GM18508 (cell line): ENCODE measurements around the gene PES1.
"Not testable (repeated sequence)": the region's sequence is repeated elsewhere in the genome, so short reads cannot be mapped to it uniquely, and the experiment has no call there.

ENCODE experiments used
- ATAC-seq: cut with Tn5 transposase; IDR thresholded peaks from one replicate; pipeline ENCODE4 v1.9.1; 2021; ENCODE audit warnings: moderate number of reproducible peaks; ENCODE audit not compliant: insufficient read depth, unreplicated experiment

Gene PES1

GRCh38 chr22:30591588-30592359 is at the start of gene PES1:
Gene PES1 (minus strand): TSS chr22:30591910. CDS start chr22:30591833, 77 bp downstream.
- ATAC-seq = peak; percentile 85

- no peak for ATAC-seq
Measured at GRCh38 chr22:30640839-30641430, 49.2 kb upstream of the PES1 start.

GRCh38 chr22:30640361-30640760 is 48.7 kb upstream of the PES1 start:
- no peak for ATAC-seq

GRCh38 chr22:30637701-30638114 is 46.0 kb upstream of the PES1 start:
- ATAC-seq = no peak

- ATAC-seq = no peak
Measured at GRCh38 chr22:30636226-30637077, 44.7 kb upstream of the PES1 start.

- ATAC-seq = peak; percentile 17
Measured at GRCh38 chr22:30635273-30636225, 43.8 kb upstream of the PES1 start, which contains the start of gene SLC35E4. Gene SLC35E4 (plus strand): TSS chr22:30635781. CDS start chr22:30636451, 670 bp downstream.

- peak; percentile 55 for ATAC-seq
Measured at GRCh38 chr22:30634471-30635233, 42.9 kb upstream of the PES1 start.

- ATAC-seq = not testable (repeated sequence)
Measured at GRCh38 chr22:30631469-30631868, 39.8 kb upstream of the PES1 start.

- ATAC-seq = no peak
Measured at GRCh38 chr22:30628491-30628890, 36.8 kb upstream of the PES1 start.

GRCh38 chr22:30627471-30627870 is 35.8 kb upstream of the PES1 start:
- ATAC-seq = no peak

GRCh38 chr22:30626413-30626812 is 34.7 kb upstream of the PES1 start:
- ATAC-seq = no peak

- ATAC-seq = not testable (repeated sequence)
Measured at GRCh38 chr22:30619909-30620308, 28.2 kb upstream of the PES1 start.

- ATAC-seq = no peak
Measured at GRCh38 chr22:30617819-30618218, 26.1 kb upstream of the PES1 start.

GRCh38 chr22:30615543-30615954 is 23.8 kb upstream of the PES1 start:
- ATAC-seq = no peak

GRCh38 chr22:30614879-30615278 is 23.2 kb upstream of the PES1 start:
- ATAC-seq = no peak

- no peak for ATAC-seq
Measured at GRCh38 chr22:30614268-30614667, 22.6 kb upstream of the PES1 start.

GRCh38 chr22:30612789-30613188 is 21.1 kb upstream of the PES1 start:
- ATAC-seq = no peak

GRCh38 chr22:30611197-30611596 is 19.5 kb upstream of the PES1 start:
- no peak for ATAC-seq

- ATAC-seq = no peak
Measured at GRCh38 chr22:30610299-30610698, 18.6 kb upstream of the PES1 start.
